HK-2 (cell line): ENCODE measurements around the gene CISD3.

ENCODE experiments used
- DNase-seq: peaks from one replicate; pipeline ENCODE4 v3.0.0-alpha.2; 2018; ENCODE audit not compliant: unreplicated experiment

The CISD3 gene

GRCh38 chr17:38777641-38778250, 47.6 kb downstream of the CISD3 start:
- DNase-seq, result no peak

DNA sequence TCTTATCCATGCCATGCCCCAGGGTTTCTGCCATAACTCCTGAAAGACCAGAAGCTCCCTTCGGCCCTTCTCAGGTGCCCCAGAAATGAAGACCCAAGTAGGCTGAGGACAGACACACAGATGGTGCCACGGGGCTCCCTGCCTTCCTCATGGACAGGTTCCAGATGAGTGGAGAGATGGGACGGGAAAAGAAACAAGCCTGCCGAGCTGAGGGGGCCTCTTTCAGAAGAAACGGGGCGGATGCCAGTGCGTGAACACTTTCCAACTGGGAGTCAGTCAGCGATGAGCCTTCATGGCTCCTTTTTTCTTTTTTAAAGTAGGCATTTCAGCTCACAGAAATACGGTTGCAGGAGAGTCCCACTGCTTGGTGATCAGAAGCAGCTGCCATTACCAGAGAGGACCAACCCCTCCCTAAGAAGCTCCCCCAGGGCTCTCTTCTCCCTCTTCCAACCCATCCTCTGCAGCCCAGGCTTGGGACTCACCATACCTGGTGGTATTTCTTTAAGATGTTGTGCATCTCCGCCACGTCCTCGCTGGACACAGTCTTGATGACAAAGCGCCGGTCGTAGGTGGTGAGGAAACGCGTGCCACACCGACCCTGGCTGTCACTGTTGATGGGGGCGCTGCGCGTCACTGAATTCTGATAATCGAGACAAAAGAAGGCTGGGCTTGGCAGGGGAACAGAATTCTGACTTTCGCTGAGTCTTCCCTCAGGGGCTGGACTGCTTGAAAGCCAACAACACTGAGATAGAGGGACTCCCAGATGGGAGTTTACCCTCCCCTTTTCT, 50.0 kb downstream of the CISD3 start:
- DNase-seq, result no peak

- no peak for DNase-seq
These were observed 53.1 kb downstream of the CISD3 start for GRCh38 chr17:38783227-38783626.
